22Rv1 (cell line): ENCODE data around the gene HK1.

Experiments used
- H3K27ac ChIP-seq: fragments of 450-650 bp; 2 replicates; pipeline ENCODE4 v1.5.1; 2017
- CTCF ChIP-seq: fragments of 450-650 bp; IDR thresholded peaks from 2 replicates; pipeline ENCODE4 v1.5.1; 2017; ENCODE audit warnings: mild to moderate bottlenecking
- ZFX ChIP-seq: fragments of 450-650 bp; IDR thresholded peaks from 2 replicates; pipeline ENCODE4 v1.6.1; 2017; ENCODE audit warnings: antibody characterized with exemption, borderline replicate concordance

The HK1 gene

DNA sequence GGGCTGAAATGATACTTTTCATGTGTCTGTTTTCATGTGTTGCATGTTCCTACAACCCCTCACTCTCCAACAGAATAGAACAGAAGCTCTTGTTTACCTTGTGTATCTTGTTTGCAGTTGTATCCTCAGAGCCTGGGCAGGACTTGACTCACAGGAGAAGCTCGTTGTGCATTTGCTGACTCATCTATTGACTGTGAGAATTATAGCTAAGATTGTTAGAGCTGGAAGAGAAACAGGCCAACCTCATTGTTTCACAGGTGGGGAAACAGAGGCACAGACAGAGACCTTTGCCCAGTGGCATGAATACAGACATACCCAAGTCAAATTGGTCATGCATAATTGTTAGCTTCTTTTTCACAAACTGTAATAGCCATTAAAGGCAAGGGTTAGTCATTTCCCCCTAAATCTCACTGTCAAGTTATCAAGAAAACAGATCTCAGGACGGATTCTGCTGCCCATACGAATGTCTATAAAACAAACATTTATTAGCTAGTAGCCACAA, 168.4 kb downstream of the HK1 start:
- no peak for TF ChIP-seq CTCF
- TF ChIP-seq ZFX = no peak
- H3K27ac ChIP-seq = peak overlapping the region; percentile 67

- peak overlapping the region; percentile 61 for H3K27ac ChIP-seq
- TF ChIP-seq ZFX (no peak), CTCF (peak; percentile 72)
These were observed 171.5 kb downstream of the HK1 start for GRCh38 chr10:69449841-69450240.

DNA sequence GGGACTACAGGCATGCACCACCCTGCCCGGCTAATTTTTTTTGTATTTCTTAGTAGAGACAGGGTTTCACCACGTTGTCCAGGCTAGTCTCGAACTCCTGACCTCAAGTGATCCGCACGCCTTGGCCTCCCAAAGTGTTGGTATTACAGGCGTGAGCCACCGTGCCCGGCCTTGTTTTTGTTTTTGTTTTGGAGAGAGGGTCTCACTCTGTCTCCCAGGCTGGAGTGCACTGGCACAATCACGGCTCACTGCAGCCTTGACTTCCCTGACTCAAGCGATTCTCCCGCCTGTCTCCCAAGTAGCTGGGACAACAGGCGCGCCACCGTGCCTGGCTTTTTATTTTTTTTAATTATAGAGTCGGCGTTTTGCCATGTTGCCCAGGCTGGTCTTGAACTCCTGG, 172.1 kb downstream of the HK1 start:
- H3K27ac ChIP-seq = peak overlapping the region; percentile 61

DNA sequence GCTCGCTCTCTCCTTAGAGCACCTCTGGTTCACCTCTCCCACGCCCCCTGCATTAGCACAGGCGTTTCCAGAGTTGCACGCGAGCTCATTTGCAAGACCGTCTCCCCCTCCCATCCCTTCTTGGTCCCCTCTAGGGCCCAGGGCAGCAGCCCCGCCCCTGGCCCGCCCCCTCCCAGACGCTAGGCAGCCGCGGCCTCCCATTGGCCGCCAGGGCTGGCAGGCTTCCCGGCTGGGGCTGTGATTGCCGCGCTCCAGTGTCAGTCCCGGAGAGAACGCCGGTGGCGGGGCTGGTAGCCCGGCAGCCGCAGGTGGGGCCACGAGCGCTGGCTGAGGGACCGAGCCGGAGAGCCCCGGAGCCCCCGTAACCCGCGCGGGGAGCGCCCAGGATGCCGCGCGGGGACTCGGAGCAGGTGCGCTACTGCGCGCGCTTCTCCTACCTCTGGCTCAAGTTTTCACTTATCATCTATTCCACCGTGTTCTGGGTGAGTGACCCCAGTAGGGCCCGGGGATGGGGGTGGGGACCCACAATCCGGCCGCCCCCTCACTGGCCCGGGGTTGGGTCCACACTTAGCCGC, 173.0 kb downstream of the HK1 start, which contains the start of gene TSPAN15:
Gene TSPAN15, plus strand, starts transcription at position 257 of the 575 bp plus-strand sequence. Its CDS starts 130 bp downstream, at position 387.
- TF ChIP-seq CTCF (no peak), ZFX (no peak)
- peak within 1 kb of the TSS; percentile 61 for H3K27ac ChIP-seq
